ENCODE measurements around the gene LMAN1L.
"Not testable (repeated sequence)": the region's sequence is repeated elsewhere in the genome, so short reads cannot be mapped to it uniquely, and the experiment has no call there.

The LMAN1L gene

GRCh38 chr15:74782259-74783071, 30.2 kb upstream of the LMAN1L start:
- DNase-seq: peak in 4 of 14 donors; percentile 25 to 73 (median 58)

- peak in 4 of 14 donors; percentile 31 to 62 (median 48) for DNase-seq
These were observed 29.4 kb upstream of the LMAN1L start for GRCh38 chr15:74783072-74783807.

- peak in 4 of 14 donors; percentile 36 to 62 (median 56) for DNase-seq
These were observed 28.8 kb upstream of the LMAN1L start for GRCh38 chr15:74783808-74784175.

GRCh38 chr15:74784426-74785193, 28.0 kb upstream of the LMAN1L start:
- DNase-seq: no peak

GRCh38 chr15:74785194-74786032, 27.2 kb upstream of the LMAN1L start:
- DNase-seq: no peak

- DNase-seq: not testable (repeated sequence)
These were observed 26.6 kb upstream of the LMAN1L start for GRCh38 chr15:74786081-74786480.

GRCh38 chr15:74786551-74787165, 26.0 kb upstream of the LMAN1L start:
- no peak for DNase-seq

GRCh38 chr15:74787251-74788041, 25.2 kb upstream of the LMAN1L start:
- peak in 10 of 14 donors; percentile 52 to 80 (median 75) for DNase-seq

- DNase-seq: no peak
These were observed 24.5 kb upstream of the LMAN1L start for GRCh38 chr15:74788042-74788682.

GRCh38 chr15:74788683-74789151, 23.9 kb upstream of the LMAN1L start:
- DNase-seq: no peak

GRCh38 chr15:74789171-74789631, 23.4 kb upstream of the LMAN1L start:
- DNase-seq: no peak

GRCh38 chr15:74789741-74790079, 22.9 kb upstream of the LMAN1L start:
- DNase-seq: no peak

- peak in 12 of 14 donors; percentile 34 to 87 (median 70) for DNase-seq
These were observed 22.3 kb upstream of the LMAN1L start for GRCh38 chr15:74790080-74790916.

- DNase-seq: no peak
These were observed 21.6 kb upstream of the LMAN1L start for GRCh38 chr15:74791007-74791406.

- DNase-seq: peak in 1 of 14 donors; percentile 41
These were observed 21.0 kb upstream of the LMAN1L start for GRCh38 chr15:74791667-74792066.

- DNase-seq: no peak
These were observed 20.2 kb upstream of the LMAN1L start for GRCh38 chr15:74792227-74793016.

GRCh38 chr15:74793135-74794028, 19.3 kb upstream of the LMAN1L start:
- DNase-seq: no peak

All from C1 segment of cervical spinal cord (tissue), 14 donors.